HG02970 (cell line): ENCODE data around the gene CYBC1.
A peak's percentile ranks its signal among the peaks of the same experiment; 100 is the strongest.

ENCODE experiments used
- ATAC-seq: cut with Tn5 transposase; IDR thresholded peaks from one replicate; pipeline ENCODE4 v1.9.1; 2021; ENCODE audit warnings: mild to moderate bottlenecking, moderate library complexity, moderate number of reproducible peaks; ENCODE audit not compliant: unreplicated experiment, low FRiP score

The CYBC1 gene

GRCh38 chr17:82449883-82450356 lies 632 bp downstream of the CYBC1 start:
- ATAC-seq, result no peak

GRCh38 chr17:82449131-82449882 lies 1.2 kb downstream of the CYBC1 start:
- ATAC-seq, result peak; percentile 52

GRCh38 chr17:82447876-82448275 lies 2.7 kb downstream of the CYBC1 start:
- ATAC-seq, result no peak

- ATAC-seq, result no peak
These were observed 3.9 kb downstream of the CYBC1 start for GRCh38 chr17:82446649-82447048.

- no peak for ATAC-seq
These were observed 4.4 kb downstream of the CYBC1 start for GRCh38 chr17:82446124-82446523.

DNA sequence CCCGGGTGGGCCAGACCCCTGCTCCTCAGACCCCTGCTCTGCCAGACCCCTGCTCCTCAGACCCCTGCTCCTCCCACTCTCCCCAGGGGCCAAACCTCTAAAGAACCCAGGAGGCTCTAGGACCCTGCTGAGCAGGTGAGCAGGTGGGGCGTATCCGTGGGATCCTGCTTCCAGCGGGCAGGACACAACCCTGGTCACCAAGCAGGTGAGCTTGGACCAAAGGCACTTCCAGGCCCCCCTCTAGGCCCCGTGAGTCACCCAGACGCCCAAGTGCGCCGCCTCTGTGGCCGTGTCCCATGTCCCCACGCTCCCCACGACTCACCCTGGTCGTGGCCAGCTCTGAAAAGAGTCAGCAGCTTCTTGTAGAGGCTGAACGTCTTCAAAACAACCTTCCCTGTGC lies 5.0 kb downstream of the CYBC1 start:
- no peak for ATAC-seq

- ATAC-seq, result no peak
These were observed 5.5 kb downstream of the CYBC1 start for GRCh38 chr17:82444941-82445521.

GRCh38 chr17:82444284-82444893 lies 6.2 kb downstream of the CYBC1 start:
- no peak for ATAC-seq

GRCh38 chr17:82443465-82444283 lies 6.9 kb downstream of the CYBC1 start:
- ATAC-seq, result no peak

GRCh38 chr17:82442643-82443464 lies 7.7 kb downstream of the CYBC1 start:
- ATAC-seq, result no peak

DNA sequence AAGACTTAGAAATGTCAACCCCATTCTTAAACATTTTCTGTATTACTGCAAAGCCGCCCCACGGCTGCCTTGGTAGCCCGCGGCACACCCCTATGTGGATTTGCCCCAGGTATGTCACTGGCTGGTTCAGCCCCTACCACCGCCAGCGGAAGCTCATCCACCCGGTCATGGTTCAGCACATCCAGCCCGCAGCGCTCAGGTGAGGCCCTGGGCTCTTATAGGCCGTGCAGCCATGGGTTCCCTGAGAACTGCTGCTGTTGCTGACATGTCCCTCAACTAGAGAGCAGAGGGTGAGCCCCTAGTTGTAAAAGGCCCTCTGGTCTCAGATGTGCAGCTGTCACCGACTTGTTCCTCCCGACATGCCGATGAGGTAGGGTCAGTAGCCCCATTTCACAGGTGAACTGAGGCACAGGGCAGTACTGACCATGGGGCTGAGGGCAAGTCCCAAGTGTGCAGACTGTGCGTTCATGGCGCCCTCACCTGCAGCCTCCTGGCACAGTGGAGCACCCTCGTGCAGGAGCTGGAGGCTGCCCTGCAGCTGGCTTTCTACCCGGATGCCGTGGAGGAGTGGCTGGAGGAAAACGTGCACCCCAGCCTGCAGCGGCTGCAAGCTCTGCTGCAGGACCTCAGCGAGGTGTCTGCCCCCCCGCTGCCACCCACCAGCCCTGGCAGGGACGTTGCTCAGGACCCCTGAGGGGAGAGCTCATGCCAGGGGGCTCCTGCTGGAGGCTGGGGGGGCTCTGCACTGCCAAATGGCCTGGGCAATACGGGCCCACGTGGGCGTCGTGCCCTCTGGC lies 8.7 kb downstream of the CYBC1 start:
- ATAC-seq, result no peak

GRCh38 chr17:82440991-82441627 lies 9.4 kb downstream of the CYBC1 start:
- no peak for ATAC-seq

DNA sequence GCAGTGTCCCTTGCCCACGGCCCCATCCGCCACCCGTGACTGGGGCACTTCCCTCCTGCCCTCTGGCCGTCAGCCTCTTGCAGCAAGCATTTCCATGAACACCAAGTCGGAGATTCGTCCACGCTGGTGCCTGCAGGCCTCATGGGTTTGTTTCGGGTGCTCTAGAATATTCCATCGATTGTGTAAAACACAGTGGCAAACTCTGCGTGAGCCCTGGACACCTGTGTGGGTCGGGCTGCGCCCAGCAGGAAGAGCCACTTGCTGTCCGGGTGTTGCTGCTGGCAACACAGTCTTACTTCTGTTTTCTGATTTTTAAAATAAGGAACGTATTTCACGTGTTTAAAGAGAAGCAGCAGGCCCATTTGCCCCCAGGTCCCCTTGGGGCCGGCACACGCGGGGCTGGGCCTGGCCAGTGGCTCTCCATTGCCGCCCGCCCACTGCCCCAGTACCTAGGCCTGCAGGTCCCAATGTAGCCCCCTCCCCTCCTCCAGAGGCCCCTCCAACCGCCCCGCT lies 10.0 kb downstream of the CYBC1 start:
- ATAC-seq, result no peak

GRCh38 chr17:82439829-82440365 lies 10.7 kb downstream of the CYBC1 start:
- ATAC-seq, result no peak

DNA sequence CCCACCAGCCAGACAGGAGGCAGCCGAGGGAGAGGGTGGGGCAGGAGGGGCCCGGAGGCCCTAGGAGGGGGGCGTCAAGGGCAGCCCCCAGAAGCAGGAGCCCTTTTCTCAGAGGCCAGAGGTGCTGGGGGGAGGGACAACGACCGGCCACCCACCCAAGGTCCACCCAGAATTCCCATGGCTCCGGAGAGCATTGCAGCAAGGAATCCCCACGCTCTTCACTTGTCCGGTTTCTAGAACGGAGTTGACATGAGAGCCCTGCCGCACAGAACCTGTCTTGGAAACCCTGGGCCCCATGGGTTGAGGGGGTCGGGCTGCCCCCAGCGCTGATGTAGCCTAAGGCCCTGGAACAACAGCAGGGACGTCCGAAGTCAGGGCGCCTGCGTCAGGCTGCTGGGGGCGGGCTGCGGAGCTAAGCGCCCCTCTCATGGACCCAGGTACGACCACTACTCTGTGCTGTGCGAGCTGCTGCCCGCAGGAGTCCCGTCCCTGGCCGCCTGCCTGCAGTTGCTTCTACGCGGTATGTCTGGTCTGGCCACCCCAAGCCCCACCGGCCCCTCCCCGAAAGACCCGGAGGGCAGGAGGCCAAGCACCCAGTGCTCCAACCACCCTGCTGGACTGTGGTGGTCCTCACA lies 11.2 kb downstream of the CYBC1 start:
- ATAC-seq, result no peak

DNA sequence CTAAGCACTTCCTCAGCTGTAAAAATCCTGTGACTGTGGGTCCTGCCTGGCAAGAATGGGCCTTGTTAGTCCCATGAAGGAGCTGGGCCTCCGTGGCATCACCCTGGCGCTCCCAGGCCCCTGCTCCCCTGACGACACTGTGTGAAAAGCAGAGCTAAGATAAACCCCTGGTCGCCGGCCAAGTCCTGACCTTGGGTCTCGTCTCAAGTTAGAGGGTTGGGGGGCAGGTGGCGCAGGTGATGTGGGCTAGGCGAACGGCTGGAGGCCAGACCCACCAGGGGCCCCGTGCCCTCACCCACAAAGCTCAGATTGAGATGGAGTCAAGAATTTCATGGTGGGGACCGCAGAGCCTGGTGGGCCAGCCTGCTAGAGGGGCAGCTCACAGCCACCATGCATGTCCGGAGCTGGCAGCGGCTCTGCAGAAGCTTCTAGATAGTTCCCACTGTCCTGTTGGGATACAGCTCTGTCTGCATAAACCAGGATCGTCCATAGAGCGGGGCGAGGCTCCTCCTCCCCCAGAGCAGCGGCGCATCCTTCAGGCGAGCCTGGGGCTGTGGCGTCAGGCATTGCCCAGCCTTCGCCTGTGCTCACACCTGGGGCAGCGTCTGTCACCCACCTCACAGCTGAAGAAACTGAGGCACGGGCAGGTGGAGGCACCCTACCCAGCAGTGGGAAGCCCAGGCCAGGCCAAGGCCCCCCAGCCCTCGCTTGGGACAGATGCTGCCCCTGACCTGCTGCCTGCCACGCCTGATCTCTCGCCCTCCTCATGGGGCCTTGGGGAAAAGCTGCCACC lies 12.0 kb downstream of the CYBC1 start:
- ATAC-seq, result no peak

- ATAC-seq, result no peak
These were observed 13.3 kb downstream of the CYBC1 start for GRCh38 chr17:82437325-82437668.
